DMS153 treated with DMSO at 0.1 percent for 48 hours (cell line): Measurements from ENCODE around the gene ENTPD8.

Source experiments
- DNase-seq: peaks from one replicate; lab custom pipeline; 2025; ENCODE audit not compliant: unreplicated experiment; lab: John Stamatoyannopoulos, UW

Gene ENTPD8

DNA sequence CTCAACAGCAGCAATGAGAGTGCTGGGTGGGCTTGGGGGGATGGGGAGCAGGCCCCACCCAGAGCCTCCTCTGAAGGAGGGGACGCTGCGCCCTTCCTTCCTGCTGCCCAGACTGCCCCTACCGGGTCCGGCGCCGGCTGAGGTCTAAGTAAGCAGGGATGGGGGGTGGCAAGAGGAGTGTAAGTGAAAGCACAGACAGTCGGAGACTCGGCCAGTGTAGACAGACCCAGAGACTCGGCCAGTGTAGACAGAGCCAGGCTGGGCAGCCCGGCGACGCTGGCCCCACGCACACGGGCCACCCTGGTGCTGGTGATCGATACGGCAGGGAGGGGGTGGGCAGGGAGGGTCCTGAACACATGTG, 7.4 kb upstream of the ENTPD8 start:
- no peak for DNase-seq

DNA sequence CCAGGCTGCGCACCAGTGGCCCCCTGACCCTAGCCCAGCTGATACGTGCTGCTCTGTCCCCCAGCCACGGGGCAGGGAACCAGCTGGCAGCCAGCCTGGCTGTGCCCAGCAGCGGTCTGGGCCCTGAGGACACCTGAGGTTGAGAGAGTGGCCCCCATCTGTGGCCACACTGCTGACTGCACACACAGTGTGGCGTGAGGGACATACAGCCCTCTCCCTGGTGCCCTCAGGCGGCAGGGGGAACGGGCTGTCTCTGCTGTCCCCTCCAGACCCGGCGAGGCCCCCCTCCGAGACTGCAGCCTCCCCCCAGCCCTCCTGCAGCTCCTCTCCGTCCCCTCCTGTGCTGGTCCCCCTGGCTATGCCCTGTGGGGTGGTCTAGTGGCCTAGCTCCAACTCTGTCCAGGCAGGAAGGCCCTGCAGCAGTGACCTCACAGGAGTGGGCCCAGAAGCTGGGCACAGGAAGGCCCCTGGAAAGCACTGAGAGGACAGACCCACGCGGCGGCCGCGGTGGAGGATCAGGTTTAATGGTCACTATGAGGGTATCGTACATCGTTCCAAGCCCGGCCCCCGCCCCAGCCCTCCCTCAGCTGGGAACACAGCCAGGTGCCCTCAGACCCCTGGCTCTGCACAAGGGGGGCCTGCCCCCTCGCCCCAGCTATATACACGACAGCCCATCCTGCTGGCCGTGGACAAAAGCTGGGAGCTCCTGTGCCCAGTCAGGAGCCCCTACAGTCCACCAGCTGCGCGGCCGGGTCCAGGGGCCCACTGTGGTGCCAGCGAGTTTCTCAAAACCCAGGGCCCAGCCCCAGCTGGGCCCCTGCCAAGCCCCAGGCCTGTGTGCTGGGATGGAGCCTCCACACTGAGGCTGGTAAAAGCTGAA, 6.8 kb upstream of the ENTPD8 start:
- no peak for DNase-seq

DNA sequence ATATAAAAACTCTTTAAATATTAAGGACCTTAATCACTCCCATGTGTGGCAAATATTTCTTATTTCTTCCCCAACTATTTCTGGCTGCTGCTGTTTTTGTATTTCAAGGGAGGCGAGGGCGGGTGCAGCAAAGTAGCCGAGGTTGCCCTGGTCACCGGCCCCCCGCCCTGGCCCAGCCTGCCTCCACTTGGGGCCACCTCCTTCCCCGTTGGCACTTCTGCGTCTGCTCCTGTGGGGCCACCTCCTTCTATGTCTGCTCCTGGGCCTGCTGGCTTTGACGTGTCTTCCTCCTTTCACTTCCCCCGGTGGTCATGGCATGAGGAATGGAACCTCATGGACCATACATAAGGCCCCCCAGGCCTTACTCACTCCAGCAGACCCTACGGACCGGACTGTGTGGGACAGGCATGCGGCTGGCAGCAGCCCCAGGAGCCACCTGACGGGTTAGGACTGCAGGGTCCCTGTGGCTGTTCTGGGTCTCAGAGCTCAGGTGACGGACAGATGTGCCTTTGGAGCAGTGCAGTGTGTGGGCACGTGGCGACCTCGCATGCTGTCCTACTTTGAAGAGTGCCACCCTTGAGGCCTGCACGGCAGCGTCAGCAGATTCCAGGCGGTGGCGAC, 5.8 kb upstream of the ENTPD8 start:
- DNase-seq = no peak

DNA sequence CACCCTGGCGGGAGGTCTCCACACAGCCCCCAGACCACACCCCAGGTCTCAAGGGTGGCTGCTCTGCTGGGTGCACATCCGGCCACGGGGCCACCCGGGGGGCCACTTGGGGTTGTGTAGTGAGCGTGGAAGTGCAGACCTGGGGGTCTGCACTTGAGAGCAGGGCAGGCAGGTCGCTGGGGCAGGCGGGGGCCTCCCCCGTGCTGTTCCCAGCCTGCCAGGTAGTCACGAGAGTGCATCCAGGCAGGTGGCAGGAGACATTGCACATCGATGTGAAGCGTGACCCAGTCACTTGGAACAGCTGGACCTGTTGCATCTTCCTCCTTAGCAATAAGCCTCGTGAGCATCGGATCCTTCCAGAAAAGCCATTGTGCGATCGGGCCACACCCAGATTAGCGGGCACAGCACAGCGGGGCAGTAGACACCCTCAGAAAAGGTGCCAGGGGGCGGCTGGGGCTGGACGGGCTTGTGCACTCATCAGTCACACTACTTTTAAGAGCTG, 4.8 kb upstream of the ENTPD8 start:
- DNase-seq = no peak

DNA sequence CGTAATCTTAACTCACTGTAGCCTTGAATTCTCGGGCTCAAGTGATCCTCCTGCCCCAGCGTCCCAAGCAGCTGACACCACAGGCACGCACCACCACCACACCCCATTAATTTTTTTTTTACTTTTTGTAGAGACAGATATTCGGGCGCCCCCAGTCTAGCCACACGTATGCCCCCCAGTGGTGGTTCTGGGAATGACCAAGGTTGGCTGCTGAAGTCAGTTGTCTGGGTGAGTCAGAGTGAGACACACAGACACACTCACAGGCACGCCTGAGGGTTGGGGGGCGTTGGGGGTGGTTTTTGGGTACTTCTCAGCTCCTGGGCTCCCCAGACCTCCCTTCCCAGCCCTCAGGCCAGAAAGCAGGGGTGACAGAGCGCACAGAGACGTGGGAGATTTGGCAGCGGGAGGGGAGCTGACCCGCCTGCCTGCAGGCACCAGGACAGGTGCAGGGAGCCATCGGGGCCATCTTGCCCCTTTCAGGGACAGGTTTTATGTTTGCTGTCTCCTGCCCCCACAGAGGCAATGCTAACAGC, 4.2 kb upstream of the ENTPD8 start:
- DNase-seq = peak; percentile 45

DNA sequence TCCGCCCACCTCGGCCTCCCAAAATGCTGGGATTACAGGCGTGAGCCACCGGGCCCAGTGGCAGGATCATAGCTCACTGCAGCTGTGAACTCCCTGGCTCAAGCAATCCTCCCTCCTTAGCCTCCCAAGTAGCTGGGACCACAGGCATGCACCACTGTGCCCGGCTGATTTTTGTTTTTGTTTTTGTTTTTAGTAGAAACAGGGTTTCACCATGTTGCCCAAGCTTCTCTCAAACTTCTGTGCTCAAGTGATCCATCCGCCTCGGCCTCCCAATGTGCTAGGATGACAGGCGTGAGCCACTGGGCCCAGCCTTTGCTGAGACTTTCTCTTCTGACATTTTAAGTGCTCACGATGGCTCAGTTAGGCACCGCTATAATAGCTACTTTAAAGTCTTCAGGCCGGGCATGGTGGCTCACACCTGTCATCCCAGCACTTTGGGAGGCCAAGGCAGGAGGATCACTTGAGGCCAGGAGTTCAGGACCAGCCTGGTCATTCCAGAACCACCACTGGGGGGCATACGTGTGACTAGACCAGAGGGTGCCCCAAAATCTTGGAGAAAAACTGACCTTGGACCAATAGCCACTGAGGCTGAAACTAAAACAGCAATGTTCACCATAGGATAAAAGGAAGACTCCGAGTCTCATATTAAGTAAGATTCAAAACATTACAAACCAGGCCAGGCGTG, 3.1 kb upstream of the ENTPD8 start:
- DNase-seq = no peak

DNA sequence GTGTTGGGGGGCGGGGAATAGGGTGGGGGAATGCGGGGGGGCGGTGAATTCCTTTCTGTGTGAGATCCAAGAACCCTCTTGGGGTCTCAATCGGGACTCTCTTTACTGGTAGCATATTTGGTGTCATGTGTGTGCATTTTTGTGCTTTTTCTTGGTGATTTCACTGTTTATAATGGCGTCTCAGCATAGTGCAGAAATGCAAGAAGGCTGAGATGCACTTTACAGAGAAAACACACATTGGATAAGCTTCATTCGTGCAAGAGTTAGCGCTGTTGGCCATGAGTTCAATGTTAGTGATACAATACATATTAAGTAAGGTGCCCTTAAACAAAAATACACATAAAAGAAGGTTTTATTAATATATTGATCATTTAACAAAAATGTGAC, 771 bp upstream of the ENTPD8 start:
- DNase-seq = no peak

DNA sequence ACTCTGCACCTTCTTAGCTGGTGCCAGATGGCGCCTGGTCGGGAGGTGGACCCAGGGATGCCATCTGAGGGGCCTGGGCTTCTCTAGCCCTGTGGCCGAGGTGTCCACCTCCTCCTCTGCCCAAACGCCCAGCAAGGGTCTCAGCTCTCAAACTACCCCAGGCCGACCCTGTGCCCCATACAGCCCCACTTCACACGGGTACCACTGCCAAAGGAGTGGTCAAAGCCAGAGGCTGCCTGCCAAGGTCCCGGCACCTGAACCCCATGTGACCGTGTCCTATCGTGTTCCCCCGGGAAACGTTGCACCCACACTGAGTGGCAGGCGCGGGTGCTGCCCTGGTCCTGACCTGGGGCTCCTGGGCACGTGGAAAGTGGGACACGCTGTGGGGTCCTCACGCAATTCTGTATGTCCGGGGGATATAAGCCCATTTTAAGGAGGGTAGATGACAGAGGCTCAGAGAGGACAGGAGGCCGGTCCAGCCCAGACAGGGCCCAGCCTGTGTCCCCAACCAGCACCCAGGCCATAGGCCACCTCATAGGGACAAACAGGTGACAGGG, 1.9 kb downstream of the ENTPD8 start:
- DNase-seq = no peak

DNA sequence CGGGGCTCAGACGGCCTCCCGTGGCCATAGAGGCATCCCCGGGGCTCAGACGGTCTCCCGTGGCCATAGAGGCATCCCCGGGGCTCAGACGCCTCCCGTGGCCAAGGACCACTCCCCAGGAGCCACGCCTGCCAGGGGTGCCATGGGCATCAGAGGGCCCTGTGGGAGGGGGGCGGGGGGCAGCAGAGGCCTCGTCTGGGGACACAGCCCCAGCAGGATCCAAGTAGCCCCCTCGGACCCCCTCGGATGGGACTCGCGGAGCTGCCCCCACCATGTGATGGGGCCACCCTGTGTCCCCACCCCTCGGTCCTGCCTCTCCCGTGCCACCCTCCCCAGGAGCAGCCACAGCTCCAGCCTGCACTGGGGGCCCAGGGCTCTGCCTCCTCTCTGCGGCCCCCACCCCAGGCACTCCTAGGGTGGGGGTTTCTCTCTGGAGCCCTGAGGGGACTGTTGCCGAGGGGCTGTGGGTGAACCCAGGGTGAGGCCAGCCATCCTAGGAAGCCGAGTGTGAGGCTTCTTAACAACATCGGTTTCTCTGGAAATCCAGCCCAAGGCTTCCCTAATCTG, 2.5 kb downstream of the ENTPD8 start:
- DNase-seq = no peak

DNA sequence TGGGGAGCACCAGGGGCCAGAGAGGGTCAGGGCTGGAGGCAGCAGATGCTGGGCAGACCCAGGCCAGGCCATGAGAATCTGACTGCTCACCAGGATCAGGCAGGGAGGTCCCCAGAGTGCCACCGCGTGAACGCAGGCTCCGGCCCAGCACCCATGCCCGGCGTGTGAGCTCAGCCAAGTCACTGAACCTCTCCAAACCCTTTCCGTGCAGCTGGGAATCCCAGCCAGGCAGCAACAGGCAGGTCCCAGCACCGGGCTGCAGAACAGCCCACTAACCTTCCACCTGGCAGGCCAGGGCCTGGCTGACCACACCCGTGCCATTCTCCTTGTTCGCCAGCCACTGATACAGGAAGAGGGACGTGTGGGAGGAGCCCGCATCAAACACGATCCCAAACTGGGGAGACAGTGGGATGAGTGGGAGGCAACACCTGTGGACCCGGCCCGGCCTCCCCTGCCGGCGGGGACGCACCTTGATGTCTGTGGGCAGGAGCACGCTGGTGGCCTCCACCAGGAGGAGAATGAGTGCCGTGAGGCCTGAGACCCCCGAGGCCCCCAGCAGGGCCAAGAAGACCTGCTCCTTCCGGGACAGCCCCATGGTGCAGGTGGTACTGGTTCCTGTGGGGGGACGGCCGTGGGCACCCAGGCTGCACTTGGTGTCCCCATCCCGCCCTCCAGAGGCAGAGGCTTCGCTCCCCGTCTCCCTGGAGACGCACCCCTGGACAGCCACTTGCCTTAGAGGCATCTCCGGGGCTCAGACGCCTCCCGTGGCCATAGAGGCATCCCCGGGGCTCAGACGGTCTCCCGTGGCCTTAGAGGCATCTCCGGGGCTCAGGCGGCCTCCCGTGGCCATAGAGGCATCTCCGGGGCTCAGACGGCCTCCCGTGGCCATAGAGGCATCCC, 3.2 kb downstream of the ENTPD8 start:
- DNase-seq = no peak

DNA sequence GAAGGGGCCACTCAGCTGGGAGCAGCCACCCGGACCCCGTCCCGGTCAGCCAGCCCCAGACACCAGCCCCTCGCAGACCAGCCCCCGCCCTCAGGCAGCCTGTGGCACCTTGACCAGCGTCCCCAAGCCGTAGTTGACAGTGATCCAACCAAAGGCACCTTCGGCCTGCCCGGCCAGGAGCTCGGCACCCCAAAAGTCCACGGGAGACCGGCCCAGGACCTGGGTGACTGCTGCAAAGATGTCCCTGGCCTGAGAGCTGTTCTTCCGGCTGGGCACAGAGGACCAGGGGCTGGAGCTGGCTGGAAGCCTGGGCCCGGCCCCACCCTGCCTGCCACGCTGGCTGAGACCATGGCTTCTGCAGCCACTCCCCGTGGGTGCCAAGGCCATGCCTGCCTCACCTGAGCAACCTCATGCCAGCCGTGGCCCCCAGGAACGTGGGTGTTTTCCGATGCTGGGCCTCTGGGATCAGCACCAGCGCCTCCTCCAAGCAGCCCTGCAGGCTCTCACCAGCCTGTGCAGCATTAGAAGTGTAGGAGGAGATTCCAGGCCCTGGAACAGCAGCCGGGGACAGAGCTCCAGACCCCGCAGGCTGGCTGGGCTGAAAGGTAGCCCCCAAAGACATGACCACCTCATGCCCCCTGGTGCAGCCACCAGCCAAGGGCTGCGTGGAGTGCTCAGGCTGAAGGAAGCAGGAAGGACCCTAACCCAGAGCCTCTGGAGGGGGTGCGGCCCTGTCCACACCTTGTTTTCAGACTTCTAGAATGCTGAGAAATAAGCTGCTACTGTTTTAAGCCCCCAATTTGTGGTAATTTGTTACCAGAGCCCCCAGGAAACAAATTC, 4.2 kb downstream of the ENTPD8 start:
- DNase-seq = no peak

DNA sequence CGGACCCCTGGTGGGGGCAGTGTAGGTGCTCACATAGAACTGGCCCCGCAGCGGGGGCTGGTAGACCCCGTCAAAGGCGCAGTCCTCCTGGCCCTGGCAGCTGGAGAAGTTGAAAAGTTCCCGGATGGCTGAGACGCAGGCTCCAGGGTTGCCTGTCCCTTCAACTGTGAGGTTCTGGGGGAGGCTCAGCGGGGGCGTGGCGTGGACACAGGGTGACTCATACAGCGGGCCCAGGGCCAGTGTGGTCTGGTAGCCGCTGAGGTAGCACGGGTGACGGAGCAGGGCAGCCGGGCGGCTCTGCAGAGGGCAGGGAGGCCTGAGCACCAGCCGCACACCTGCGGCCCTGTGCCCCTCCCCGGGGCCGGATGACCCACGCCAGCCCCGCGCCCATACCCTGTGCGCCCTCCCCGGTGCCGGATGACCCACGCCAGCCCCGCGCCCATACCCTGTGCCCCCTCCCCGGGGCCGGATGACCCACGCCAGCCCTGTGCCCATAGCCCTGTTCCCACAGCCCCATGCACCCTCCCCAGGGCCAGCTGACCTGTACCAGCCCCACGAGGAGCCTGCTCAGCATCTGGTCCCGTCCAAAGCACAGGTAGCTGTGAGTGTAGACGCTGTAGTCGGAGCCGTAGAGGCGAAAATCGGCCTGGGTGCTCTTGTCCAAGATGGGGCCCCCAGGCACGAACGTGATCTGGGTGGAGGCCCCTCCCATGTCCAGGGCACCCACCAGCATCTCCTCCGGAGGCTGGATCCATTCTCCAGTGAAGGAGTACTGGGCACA, 5.0 kb downstream of the ENTPD8 start:
- DNase-seq = no peak

DNA sequence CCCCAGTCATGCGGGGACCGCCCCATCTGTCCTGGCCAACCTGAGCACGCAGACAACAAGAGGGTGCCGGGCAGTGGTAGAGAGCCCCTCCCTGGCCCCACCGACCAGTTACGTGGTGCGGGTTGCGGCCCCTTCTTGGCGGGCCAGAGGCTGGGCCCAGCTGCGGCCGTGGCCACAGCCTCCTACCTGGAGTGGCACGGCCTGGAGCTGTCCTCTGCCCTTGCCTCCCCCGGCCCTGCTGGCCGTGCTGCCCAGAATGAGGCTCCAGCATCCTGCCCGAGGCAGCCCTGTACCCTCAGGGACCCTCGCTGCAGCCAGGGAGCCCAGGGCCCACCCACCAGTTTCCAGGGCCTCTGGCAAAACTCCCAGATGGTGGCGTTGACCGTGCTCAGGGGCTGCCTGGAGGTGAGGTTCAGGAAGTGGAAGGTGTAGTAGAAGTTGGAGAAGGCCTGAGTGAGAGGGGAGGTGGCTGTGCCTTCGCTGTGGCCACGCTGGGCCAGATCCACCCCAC, 5.7 kb downstream of the ENTPD8 start:
- no peak for DNase-seq

DNA sequence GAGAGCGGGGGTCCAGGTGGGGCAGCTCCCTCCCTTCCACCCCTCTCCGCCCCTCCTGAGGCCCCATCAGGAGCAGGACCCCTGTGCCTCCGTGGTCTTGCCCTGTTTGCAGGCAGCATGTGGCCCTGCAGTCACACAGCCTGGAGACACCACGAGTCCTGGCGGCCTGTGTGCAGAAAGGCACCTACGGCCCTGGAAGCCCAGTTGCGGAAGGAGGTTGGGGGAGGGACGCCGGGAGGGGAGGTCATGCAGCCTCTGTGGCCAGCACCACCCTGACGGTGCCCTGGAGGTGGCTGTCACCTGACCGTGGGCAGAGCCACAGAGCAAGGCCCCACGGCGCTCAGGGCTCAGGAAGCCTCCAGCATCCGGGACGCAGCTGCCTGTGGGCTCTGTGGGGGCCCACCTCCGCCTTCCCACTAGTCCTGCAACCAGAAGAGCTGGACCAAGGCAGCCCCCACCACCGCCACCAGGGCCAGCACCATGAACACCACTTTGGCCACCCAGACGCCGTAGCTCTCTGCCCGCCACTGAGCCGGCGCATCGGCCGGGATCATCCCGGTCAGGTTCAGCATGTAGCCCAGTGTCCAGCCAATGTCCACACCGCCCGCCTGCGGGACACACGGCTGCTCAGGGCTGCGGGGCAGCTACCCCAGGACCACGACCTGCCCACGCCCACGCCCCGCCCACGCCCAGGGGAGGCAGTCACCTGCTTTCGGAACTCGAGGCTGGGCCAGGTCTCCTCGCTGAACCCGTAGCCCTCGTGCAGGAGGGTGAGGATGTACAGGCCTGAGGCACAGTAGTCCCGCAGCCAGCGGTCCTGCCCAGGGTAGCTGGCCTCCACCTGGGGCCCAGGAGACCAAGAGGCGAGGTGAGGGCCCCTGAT, 6.4 kb downstream of the ENTPD8 start:
- DNase-seq = no peak

DNA sequence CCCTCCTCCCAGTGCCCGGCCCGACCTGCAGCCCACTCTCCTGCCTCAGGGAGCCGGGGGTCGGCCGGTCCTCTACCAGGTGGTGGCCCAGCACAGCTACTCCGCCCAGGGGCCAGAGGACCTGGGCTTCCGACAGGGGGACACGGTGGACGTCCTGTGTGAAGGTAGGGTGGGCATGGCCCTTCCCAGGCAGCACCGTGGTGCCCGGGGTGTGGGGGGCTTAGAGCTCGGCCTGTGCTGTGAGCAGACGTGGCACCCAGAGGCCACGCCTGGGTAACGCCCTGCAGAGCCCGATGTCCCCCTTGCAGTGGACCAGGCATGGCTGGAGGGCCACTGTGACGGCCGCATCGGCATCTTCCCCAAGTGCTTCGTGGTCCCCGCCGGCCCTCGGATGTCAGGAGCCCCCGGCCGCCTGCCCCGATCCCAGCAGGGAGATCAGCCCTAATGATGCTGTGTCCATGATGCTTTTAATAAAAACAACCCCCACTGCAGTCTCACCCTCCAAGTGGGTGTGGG, 7.2 kb downstream of the ENTPD8 start:
- no peak for DNase-seq

DNA sequence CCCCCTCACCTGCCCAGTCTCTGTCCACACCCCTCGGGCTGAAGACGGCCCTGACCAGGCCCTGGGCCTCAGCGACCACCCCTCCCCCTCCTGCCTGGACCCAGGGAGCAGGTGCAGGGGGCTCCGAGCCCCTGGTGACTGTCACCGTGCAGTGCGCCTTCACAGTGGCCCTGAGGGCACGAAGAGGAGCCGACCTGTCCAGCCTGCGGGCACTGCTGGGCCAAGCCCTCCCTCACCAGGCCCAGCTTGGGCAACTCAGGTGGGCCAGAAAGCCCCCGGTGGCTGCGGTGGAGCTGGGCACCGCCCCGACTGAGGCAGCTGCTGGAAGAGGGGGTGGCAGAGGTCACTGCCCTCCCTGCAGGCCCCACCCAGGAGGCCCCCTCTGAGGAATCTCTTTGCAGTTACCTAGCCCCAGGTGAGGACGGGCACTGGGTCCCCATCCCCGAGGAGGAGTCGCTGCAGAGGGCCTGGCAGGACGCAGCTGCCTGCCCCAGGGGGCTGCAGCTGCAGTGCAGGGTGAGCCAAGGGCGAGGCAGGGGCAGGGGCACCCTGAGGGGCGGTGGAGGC, 7.7 kb downstream of the ENTPD8 start:
- DNase-seq = no peak
